H1 (cell line): ENCODE measurements around the gene MAPK11.

Experiments used
- EZH2 ChIP-seq: fragments of 200-600 bp; sonication (generic); IDR thresholded peaks from 2 replicates; pipeline ENCODE4 v1.7.1; 2012; ENCODE audit warnings: low read depth, mild to moderate bottlenecking, moderate library complexity, low read length, inconsistent platforms; ENCODE audit not compliant: severe bottlenecking
- HDAC2 ChIP-seq, 2 experiments: fragments of 300-600 bp in 1 of 2; sonication (generic) in 1 of 2; IDR thresholded peaks; 2 replicates each; pipeline ENCODE4 v1.6.1; 2011 to 2012; ENCODE audit warnings: low read depth in 2 of 2, low read length in 2 of 2, mild to moderate bottlenecking in 2 of 2, moderate library complexity in 2 of 2, borderline replicate concordance in 1 of 2, inconsistent platforms in 1 of 2
- JUN ChIP-seq: IDR thresholded peaks from 2 replicates; pipeline ENCODE4 v1.6.1; 2011; ENCODE audit warnings: low read depth, mild to moderate bottlenecking, improper control_type of control experiment, low read length
- POLR2A ChIP-seq, 2 experiments: IDR thresholded peaks; 1 replicate in 1 of 2; 2 replicates in 1 of 2; pipeline ENCODE4 v1.6.1; 2011; ENCODE audit warnings: low read depth in 2 of 2, low read length in 2 of 2, mild to moderate bottlenecking in 2 of 2; ENCODE audit errors: control extremely low read depth in 1 of 2
- RAD21 ChIP-seq, 2 experiments: IDR thresholded peaks in 1 of 2; conservative IDR thresholded peaks in 1 of 2; 2 replicates each; pipeline ENCODE4 v1.6.1; 2011; ENCODE audit warnings: low read depth in 2 of 2, low read length in 2 of 2, improper control_type of control experiment in 1 of 2, inconsistent platforms in 1 of 2, mild to moderate bottlenecking in 1 of 2, moderate library complexity in 1 of 2
- SUZ12 ChIP-seq: fragments of 200-600 bp; sonication (generic); IDR thresholded peaks from 2 replicates; pipeline ENCODE4 v1.6.1; 2012; ENCODE audit warnings: mild to moderate bottlenecking, inconsistent platforms, low read length, moderate library complexity, mixed read lengths
- TAF1 ChIP-seq: IDR thresholded peaks from 2 replicates; pipeline ENCODE4 v1.6.1; 2011; ENCODE audit warnings: mild to moderate bottlenecking, low read depth, low read length
- TCF12 ChIP-seq: IDR thresholded peaks from 2 replicates; pipeline ENCODE4 v1.6.1; 2011; ENCODE audit warnings: low read depth, mild to moderate bottlenecking, low read length
- TF ChIP-seq, protein P1 (sequence below), 3 experiments: IDR thresholded peaks; 1 replicate in 2 of 3; 2 replicates in 1 of 3; pipeline versions ENCODE4 v1.5.1 to v1.6.1; 2011; ENCODE audit warnings: low read length in 3 of 3, mild to moderate bottlenecking in 3 of 3, inconsistent platforms in 2 of 3, low read depth in 1 of 3, moderate library complexity in 1 of 3; ENCODE audit not compliant: insufficient read depth in 1 of 3; ENCODE audit errors: control extremely low read depth in 1 of 3

DNA sequence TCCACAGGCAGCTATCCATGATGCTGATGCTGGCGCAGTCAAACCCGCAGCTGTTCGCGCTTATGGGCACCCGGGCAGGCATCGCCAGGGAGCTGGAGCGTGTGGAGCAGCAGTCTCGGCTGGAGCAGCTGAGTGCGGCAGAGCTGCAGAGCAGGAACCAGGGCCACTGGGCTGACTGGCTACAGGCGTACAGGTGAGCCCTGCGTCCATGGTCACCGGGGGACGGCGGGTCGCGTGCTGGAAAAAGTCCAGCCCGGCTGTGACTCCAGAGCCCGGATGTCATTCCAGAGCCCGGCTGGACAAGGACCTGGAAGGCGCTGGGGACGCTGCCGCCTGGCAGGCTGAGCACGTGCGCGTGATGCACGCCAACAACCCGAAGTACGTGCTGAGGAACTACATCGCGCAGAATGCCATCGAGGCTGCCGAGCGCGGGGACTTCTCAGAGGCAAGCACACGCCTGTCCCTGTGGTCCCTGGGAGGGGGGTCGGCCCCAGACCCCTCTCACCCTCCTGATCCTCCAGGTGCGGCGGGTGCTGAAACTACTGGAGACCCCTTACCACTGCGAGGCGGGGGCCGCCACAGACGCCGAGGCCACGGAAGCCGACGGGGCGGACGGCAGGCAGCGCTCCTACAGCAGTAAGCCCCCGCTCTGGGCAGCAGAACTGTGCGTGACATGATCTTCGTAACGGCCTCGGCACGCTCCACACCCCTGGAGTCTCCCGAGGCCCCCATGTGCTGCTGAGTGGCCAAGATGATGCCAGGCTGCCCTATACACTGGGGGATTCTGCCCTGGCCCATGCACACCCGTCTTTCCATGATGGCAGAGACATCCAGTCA is 53.3 kb downstream of the MAPK11 start:
- TF ChIP-seq HDAC2 (IDR thresholded peaks at IDR 0.05; ENCODE audit: borderline replicate concordance in 1 of 2, low read depth in 2 of 2, low read length in 2 of 2) (no peak), TAF1 (no peak), RAD21 (IDR thresholded peaks at IDR 0.05 in 1 of 2, conservative IDR thresholded peaks at IDR 0.05 in 1 of 2; ENCODE audit: low read depth in 2 of 2, low read length in 2 of 2) (no peak), TCF12 (no peak), JUN (no peak), EZH2 (no peak), POLR2A (IDR thresholded peaks at IDR 0.05; ENCODE audit: control extremely low read depth in 1 of 2, low read depth in 2 of 2, low read length in 2 of 2) (no peak), SUZ12 (no peak)
- TF ChIP-seq, protein P1, sequence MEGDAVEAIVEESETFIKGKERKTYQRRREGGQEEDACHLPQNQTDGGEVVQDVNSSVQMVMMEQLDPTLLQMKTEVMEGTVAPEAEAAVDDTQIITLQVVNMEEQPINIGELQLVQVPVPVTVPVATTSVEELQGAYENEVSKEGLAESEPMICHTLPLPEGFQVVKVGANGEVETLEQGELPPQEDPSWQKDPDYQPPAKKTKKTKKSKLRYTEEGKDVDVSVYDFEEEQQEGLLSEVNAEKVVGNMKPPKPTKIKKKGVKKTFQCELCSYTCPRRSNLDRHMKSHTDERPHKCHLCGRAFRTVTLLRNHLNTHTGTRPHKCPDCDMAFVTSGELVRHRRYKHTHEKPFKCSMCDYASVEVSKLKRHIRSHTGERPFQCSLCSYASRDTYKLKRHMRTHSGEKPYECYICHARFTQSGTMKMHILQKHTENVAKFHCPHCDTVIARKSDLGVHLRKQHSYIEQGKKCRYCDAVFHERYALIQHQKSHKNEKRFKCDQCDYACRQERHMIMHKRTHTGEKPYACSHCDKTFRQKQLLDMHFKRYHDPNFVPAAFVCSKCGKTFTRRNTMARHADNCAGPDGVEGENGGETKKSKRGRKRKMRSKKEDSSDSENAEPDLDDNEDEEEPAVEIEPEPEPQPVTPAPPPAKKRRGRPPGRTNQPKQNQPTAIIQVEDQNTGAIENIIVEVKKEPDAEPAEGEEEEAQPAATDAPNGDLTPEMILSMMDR (IDR thresholded peaks at IDR 0.05; ENCODE audit: control extremely low read depth in 1 of 3, insufficient read depth in 1 of 3, low read depth in 1 of 3, low read length in 3 of 3): no peak
